IMR-90 (cell line): Measurements from ENCODE around the gene ATP1A1. TPM values are rescaled to one million over a fixed set of nuclear protein-coding genes. Genes with fewer than 3 reads are reported as not detected.

ENCODE experiments used
- ATAC-seq: fragments of 200-7000 bp; cut with Tn5 transposase; 2 replicates; pipeline ENCODE4 v1.9.1; 2020; ENCODE audit warnings: low read depth, mild to moderate bottlenecking, moderate library complexity
- BruUV-seq: library from RNA; stranded (reverse); fragments of 400-500 nt; replicated peaks from 2 replicates; lab custom pipeline; 2021; lab: Mats Ljungman, UMichigan
- CTCF ChIA-PET: fragments of 300-600 bp; formaldehyde crosslinking; extraction: SDS; loops from one replicate; lab custom pipeline; 2021; ENCODE audit warnings: antibody characterized with exemption; lab: Yijun Ruan, JAX
- POLR2A ChIA-PET: fragments of 300-600 bp; sonication (Branson Sonifier 250); formaldehyde crosslinking; loops from one replicate; lab custom pipeline; 2022; ENCODE audit warnings: antibody characterized with exemption; ENCODE audit not compliant: unreplicated experiment; lab: Charles Lee
- DNase-seq: peaks from one replicate; pipeline ENCODE4 v3.0.0; 2013
- H2AFZ ChIP-seq: replicated peaks from 2 replicates; pipeline ENCODE3; 2013; ENCODE audit warnings: low read length, mild to moderate bottlenecking; ENCODE audit not compliant: poor library complexity
- H2AK5ac ChIP-seq: 2 replicates; pipeline ENCODE4 v1.6.1; 2013; ENCODE audit warnings: low read depth, low read length, inconsistent platforms
- H2AK9ac ChIP-seq: replicated peaks from 2 replicates; pipeline ENCODE3; 2013; ENCODE audit warnings: mild to moderate bottlenecking, low read depth, low read length, moderate library complexity; ENCODE audit not compliant: poor library complexity
- H2BK120ac ChIP-seq: 2 replicates; pipeline ENCODE4 v1.6.1; 2013; ENCODE audit warnings: low read depth, low read length, inconsistent platforms
- H2BK15ac ChIP-seq: 3 replicates; pipeline ENCODE4 v1.6.1; 2013; ENCODE audit warnings: low read depth, low read length, inconsistent platforms
- H2BK20ac ChIP-seq: 2 replicates; pipeline ENCODE4 v1.6.1; 2013; ENCODE audit warnings: low read depth, mild to moderate bottlenecking, inconsistent platforms, low read length, moderate library complexity
- H2BK5ac ChIP-seq: 2 replicates; pipeline ENCODE4 v1.6.1; 2013; ENCODE audit warnings: mild to moderate bottlenecking, low read depth, low read length, inconsistent platforms; ENCODE audit not compliant: poor library complexity, severe bottlenecking
- H3K14ac ChIP-seq: replicated peaks from 2 replicates; pipeline ENCODE4 v1.6.1; 2013; ENCODE audit warnings: low read depth, low read length, inconsistent platforms
- H3K18ac ChIP-seq: 2 replicates; pipeline ENCODE4 v1.6.1; 2013; ENCODE audit warnings: low read depth, low read length, control low read depth
- H3K23ac ChIP-seq: 2 replicates; pipeline ENCODE4 v1.6.1; 2013; ENCODE audit warnings: low read depth, low read length, inconsistent platforms
- H3K27ac ChIP-seq: 2 replicates; pipeline ENCODE4 v1.5.1; 2013; ENCODE audit warnings: mild to moderate bottlenecking, control low read depth, low read length; ENCODE audit not compliant: insufficient read depth
- H3K27me3 ChIP-seq: 2 replicates; pipeline ENCODE4 v1.6.1; 2013; ENCODE audit warnings: low read length; ENCODE audit not compliant: control insufficient read depth, insufficient read depth
- H3K36me3 ChIP-seq: 2 replicates; pipeline ENCODE4 v1.6.1; 2013; ENCODE audit warnings: low read length, mixed read lengths; ENCODE audit not compliant: control insufficient read depth, insufficient read depth
- H3K4ac ChIP-seq: 2 replicates; pipeline ENCODE4 v1.6.1; 2013; ENCODE audit warnings: low read depth, low read length, inconsistent platforms
- H3K4me1 ChIP-seq: 2 replicates; pipeline ENCODE4 v1.6.1; 2013; ENCODE audit warnings: low read length, mixed read lengths; ENCODE audit not compliant: control insufficient read depth, insufficient read depth
- H3K4me2 ChIP-seq: 2 replicates; pipeline ENCODE4 v1.6.1; 2013; ENCODE audit warnings: low read depth, mild to moderate bottlenecking, control low read depth, low read length, moderate library complexity
- H3K4me3 ChIP-seq: 2 replicates; pipeline ENCODE4 v1.5.1; 2013; ENCODE audit warnings: low read depth, mild to moderate bottlenecking, control low read depth, low read length, moderate library complexity; ENCODE audit not compliant: insufficient read depth
- H3K56ac ChIP-seq: 2 replicates; pipeline ENCODE4 v1.6.1; 2013; ENCODE audit warnings: low read length, inconsistent platforms; ENCODE audit not compliant: insufficient read depth; ENCODE audit errors: extremely low read depth
- H3K79me1 ChIP-seq, 2 experiments: 2 replicates each; pipeline ENCODE4 v1.6.1; 2013; ENCODE audit warnings: low read length in 2 of 2, inconsistent platforms in 1 of 2, low read depth in 1 of 2
- H3K9ac ChIP-seq: 2 replicates; pipeline ENCODE4 v1.6.1; 2013; ENCODE audit warnings: low read depth, low read length, control low read depth
- H3K9me1 ChIP-seq: 2 replicates; pipeline ENCODE4 v1.6.1; 2013; ENCODE audit warnings: low read length, inconsistent platforms; ENCODE audit not compliant: insufficient read depth
- H3K9me3 ChIP-seq: 2 replicates; pipeline ENCODE4 v1.6.1; 2013; ENCODE audit warnings: low read length; ENCODE audit not compliant: control insufficient read depth, insufficient read depth
- H4K20me1 ChIP-seq: 2 replicates; pipeline ENCODE4 v1.6.1; 2013; ENCODE audit warnings: low read length, inconsistent platforms; ENCODE audit not compliant: insufficient read depth
- H4K5ac ChIP-seq: 2 replicates; pipeline ENCODE4 v1.6.1; 2013; ENCODE audit warnings: mild to moderate bottlenecking, low read depth, low read length, control low read depth
- H4K8ac ChIP-seq, 2 experiments: 2 replicates each; pipeline ENCODE4 v1.6.1; 2013; ENCODE audit warnings: low read depth in 2 of 2, low read length in 2 of 2, control low read depth in 1 of 2, inconsistent platforms in 1 of 2
- H4K91ac ChIP-seq: 2 replicates; pipeline ENCODE4 v1.6.1; 2013; ENCODE audit warnings: low read depth, low read length, inconsistent platforms; ENCODE audit not compliant: insufficient read depth
- BHLHE40 ChIP-seq: fragments of 150-350 bp; IDR thresholded peaks from 2 replicates; pipeline ENCODE4 v1.6.1; 2016; ENCODE audit warnings: mild to moderate bottlenecking, low read depth, low read length
- CEBPB ChIP-seq: IDR thresholded peaks from 2 replicates; pipeline ENCODE4 v1.6.1; 2012; ENCODE audit warnings: low read depth, low read length, improper control_type of control experiment
- CHD1 ChIP-seq: IDR thresholded peaks from 2 replicates; pipeline ENCODE4 v1.6.1; 2012; ENCODE audit warnings: low read depth, low read length, improper control_type of control experiment
- CTCF ChIP-seq: conservative IDR thresholded peaks from 2 replicates; pipeline ENCODE4 v1.5.1; 2012; ENCODE audit warnings: mild to moderate bottlenecking, low read depth, low read length, improper control_type of control experiment
- ELK1 ChIP-seq: fragments of 150-350 bp; IDR thresholded peaks from 2 replicates; pipeline ENCODE4 v1.6.1; 2016; ENCODE audit warnings: low read depth, mild to moderate bottlenecking, low read length, moderate library complexity, borderline replicate concordance
- FOS ChIP-seq: fragments of 150-350 bp; IDR thresholded peaks from 2 replicates; pipeline ENCODE4 v1.6.1; 2016; ENCODE audit warnings: low read depth, low read length
- MAFK ChIP-seq: IDR thresholded peaks from 2 replicates; pipeline ENCODE4 v1.6.1; 2012; ENCODE audit warnings: low read depth, low read length, improper control_type of control experiment
- MAZ ChIP-seq: IDR thresholded peaks from 2 replicates; pipeline ENCODE4 v1.6.1; 2012; ENCODE audit warnings: low read depth, mild to moderate bottlenecking, low read length, improper control_type of control experiment, moderate library complexity, borderline replicate concordance
- MXI1 ChIP-seq: IDR thresholded peaks from 2 replicates; pipeline ENCODE4 v1.6.1; 2012; ENCODE audit warnings: low read depth, mild to moderate bottlenecking, low read length, moderate library complexity, borderline replicate concordance
- NFE2L2 ChIP-seq: fragments of 150-350 bp; IDR thresholded peaks from 2 replicates; pipeline ENCODE4 v1.6.1; 2016; ENCODE audit warnings: low read depth, mild to moderate bottlenecking, low read length
- POLR2A ChIP-seq: IDR thresholded peaks from 2 replicates; pipeline ENCODE4 v1.6.1; 2012; ENCODE audit warnings: mild to moderate bottlenecking, low read depth, low read length
- RAD21 ChIP-seq: IDR thresholded peaks from 2 replicates; pipeline ENCODE4 v1.6.1; 2012; ENCODE audit warnings: low read length, improper control_type of control experiment
- RCOR1 ChIP-seq: IDR thresholded peaks from 2 replicates; pipeline ENCODE4 v1.6.1; 2012; ENCODE audit warnings: mild to moderate bottlenecking, low read length, improper control_type of control experiment; ENCODE audit not compliant: insufficient replicate concordance
- RFX5 ChIP-seq: IDR thresholded peaks from 2 replicates; pipeline ENCODE4 v1.8.0; 2012; ENCODE audit warnings: low read depth, mild to moderate bottlenecking, low read length, moderate library complexity
- SMC3 ChIP-seq: fragments of 150-350 bp; IDR thresholded peaks from 2 replicates; pipeline ENCODE4 v1.6.1; 2016; ENCODE audit warnings: low read depth, mild to moderate bottlenecking, antibody characterized with exemption, low read length, moderate library complexity
- USF2 ChIP-seq: fragments of 150-350 bp; IDR thresholded peaks from 2 replicates; pipeline ENCODE4 v1.6.1; 2017; ENCODE audit warnings: mild to moderate bottlenecking, antibody characterized with exemption, low read length, low read depth
- WGBS, 2 experiments: methylation state at CpG; one replicate each; pipeline versions ENCODE4 v1.1.5 to v1.1.7; 2013; ENCODE audit warnings: missing lambda C conversion rate in 2 of 2; ENCODE audit not compliant: insufficient read length in 1 of 2; ENCODE audit errors: extremely low coverage in 2 of 2; 5-methylcytosine and 5-hydroxymethylcytosine counted together
- dilution Hi-C: fragments of 300-500 bp; cut with HindIII; formaldehyde crosslinking; loops from one replicate; pipeline ENCODE4 v1.14.3; 2018; ENCODE audit warnings: low sequenced_read_pairs; ENCODE audit not compliant: unreplicated experiment
- in situ Hi-C: fragments of 300-500 bp; cut with MboI; formaldehyde crosslinking; loops from 3 replicates; pipeline ENCODE4 v1.14.3; 2019; ENCODE audit warnings: low sequenced_read_pairs, inconsistent platforms, mixed read lengths
- intact Hi-C: fragments of 100-400 bp; cut with micrococcal nuclease; formaldehyde crosslinking; loops from 2 replicates; pipeline ENCODE4 v1.10.0; 2022
- polyA plus RNA-seq, 3 experiments: library from polyadenylated mRNA; depleted of rRNA; stranded (reverse); fragments of >200 nt; gene quantifications; 2 replicates each; pipeline ENCODE4 v1.2.3, GENCODE V29; 2012; ENCODE audit warnings: low replicate concordance in 1 of 3
- total RNA-seq: library from RNA; depleted of rRNA; stranded (reverse); fragments of >200 nt; gene quantifications from 2 replicates; pipeline ENCODE4 v1.2.3, GENCODE V29; 2012

Gene ATP1A1
- total and polyA plus RNA-seq, 2 of the 4 experiments (the other 2 are of a cell fraction) = 116 to 125 TPM

- ChIA-PET POLR2A (no interaction called here), CTCF (no interaction called here)
- H4K5ac ChIP-seq = no peak overlapping the region
- TF ChIP-seq CTCF = no peak
- TF ChIP-seq ELK1 = no peak
- TF ChIP-seq RFX5 = no peak
- TF ChIP-seq MAZ = no peak
- no peak for TF ChIP-seq CEBPB
- no peak for TF ChIP-seq MAFK
- TF ChIP-seq RAD21 = no peak
- TF ChIP-seq MXI1 = no peak
- no peak for TF ChIP-seq SMC3
- TF ChIP-seq CHD1 = no peak
- TF ChIP-seq POLR2A = no peak
- no peak for TF ChIP-seq RCOR1
- no peak for TF ChIP-seq USF2
- TF ChIP-seq BHLHE40 = no peak
- no peak for TF ChIP-seq NFE2L2
- no peak for TF ChIP-seq FOS
- H4K91ac ChIP-seq = no peak overlapping the region
- BruUV-seq = no TSS peak
- H3K79me1 ChIP-seq = peaks cover 0 to 5% of the 10 kb centered on the region in 2 experiments
- no peak overlapping the region for H3K23ac ChIP-seq
- H3K9ac ChIP-seq = no peak overlapping the region
- H2BK20ac ChIP-seq = no peak overlapping the region
- H2BK120ac ChIP-seq = no peak overlapping the region
- WGBS, 2 experiments = no CpG with 5 or more reads among the region's 2 CpGs
- no peaks in the 10 kb centered on the region for H4K20me1 ChIP-seq
- no peak overlapping the region for H3K56ac ChIP-seq
- no peaks in the 10 kb centered on the region for H3K27me3 ChIP-seq
- no peak overlapping the region for H3K4ac ChIP-seq
- H3K9me3 ChIP-seq = no peaks in the 10 kb centered on the region
- no peak overlapping the region for H2BK5ac ChIP-seq
- H4K8ac ChIP-seq = no peak overlapping the region
- no peak for DNase-seq
- peaks cover 5% of the 10 kb centered on the region; the same call in 1 of the 2 replicates for H3K9me1 ChIP-seq
- peaks cover 2% of the 10 kb centered on the region for H3K36me3 ChIP-seq
- in situ Hi-C loops (no loop called here), dilution Hi-C loops (no loop called here), intact Hi-C loops (no loop called here)
- H3K18ac ChIP-seq = no peak overlapping the region
- no peak for ATAC-seq
- no peak overlapping the region for H3K27ac ChIP-seq
- no peak overlapping the region for H2AK5ac ChIP-seq
- H2BK15ac ChIP-seq = no peak overlapping the region
- H3K4me3 ChIP-seq = no peak overlapping the region
- peaks cover under 1% of the 10 kb centered on the region; the same call in 1 of the 2 replicates for H3K4me1 ChIP-seq
- H2AFZ ChIP-seq = no peak overlapping the region
- H2AK9ac ChIP-seq = no peak overlapping the region
- no peak overlapping the region for H3K4me2 ChIP-seq
- no peak overlapping the region for H3K14ac ChIP-seq
Measured at GRCh38 chr1:116412480-116412798, 39.4 kb downstream of the ATP1A1 start.
